Stimulated activated naive CD8-positive, alpha-beta T cell treated with anti-CD3 and anti-CD28 coated beads, Interleukin-15, Interleukin-2, amounts not matched to agents 100 U/mL and 50 U/mL, for 24 hours (primary cell): ENCODE results near the gene ICE2.

ENCODE experiments used
- ATAC-seq: fragments of 150-1000 bp; cut with Tn5 transposase; one replicate; pipeline ENCODE4 v1.10.0; 2021
- DNase-seq: peaks from one replicate; pipeline ENCODE4 v3.0.0; 2021

Gene ICE2

GRCh38 chr15:60369696-60370095 is 109.2 kb downstream of the ICE2 start:
- DNase-seq, result no peak
- no peak for ATAC-seq
